CD4-positive, alpha-beta T cell treated with Interleukin-12 subunit alpha and Interleukin-12 subunit beta, for 1 hour (primary cell): ENCODE measurements around the gene CD52.

ENCODE experiments used
- DNase-seq: peaks from one replicate; pipeline ENCODE4 v3.0.0-alpha.2; 2020

Gene CD52

GRCh38 chr1:26335774-26336476 is 18.2 kb downstream of the CD52 start:
- peak; percentile 18 for DNase-seq

- DNase-seq, result peak; percentile 92
These were observed 18.9 kb downstream of the CD52 start for GRCh38 chr1:26336477-26337205.

- no peak for DNase-seq
These were observed 19.4 kb downstream of the CD52 start for GRCh38 chr1:26337206-26337535.

- DNase-seq, result no peak
These were observed 19.9 kb downstream of the CD52 start for GRCh38 chr1:26337625-26338024.

GRCh38 chr1:26338670-26339069 is 20.9 kb downstream of the CD52 start:
- no peak for DNase-seq

- DNase-seq, result no peak
These were observed 22.3 kb downstream of the CD52 start for GRCh38 chr1:26340047-26340481.

- no peak for DNase-seq
These were observed 26.6 kb downstream of the CD52 start for GRCh38 chr1:26344147-26344920.

- DNase-seq, result no peak
These were observed 28.0 kb downstream of the CD52 start for GRCh38 chr1:26345718-26346117.

- no peak for DNase-seq
These were observed 28.7 kb downstream of the CD52 start for GRCh38 chr1:26346274-26347033.

- no peak for DNase-seq
These were observed 31.6 kb downstream of the CD52 start for GRCh38 chr1:26349188-26349876.

- no peak for DNase-seq
These were observed 32.1 kb downstream of the CD52 start for GRCh38 chr1:26349877-26350244.

- no peak for DNase-seq
These were observed 32.6 kb downstream of the CD52 start for GRCh38 chr1:26350343-26350700.

GRCh38 chr1:26350701-26351589 is 33.2 kb downstream of the CD52 start:
- DNase-seq, result no peak

- DNase-seq, result no peak
These were observed 34.0 kb downstream of the CD52 start for GRCh38 chr1:26351590-26352337.

- no peak for DNase-seq
These were observed 34.6 kb downstream of the CD52 start for GRCh38 chr1:26352338-26352679.

- no peak for DNase-seq
These were observed 35.6 kb downstream of the CD52 start for GRCh38 chr1:26353210-26353859.

- no peak for DNase-seq
These were observed 36.4 kb downstream of the CD52 start, which contains the start of gene CRYBG2 for GRCh38 chr1:26353976-26354820. Gene CRYBG2, minus strand, starts transcription at chr1:26354130. Its CDS starts 7,473 bp downstream, at chr1:26346657.

GRCh38 chr1:26354972-26355371 is 37.2 kb downstream of the CD52 start:
- no peak for DNase-seq

GRCh38 chr1:26356106-26356505 is 38.3 kb downstream of the CD52 start:
- no peak for DNase-seq
